ENCODE results near the gene COQ7.

The COQ7 gene

DNA sequence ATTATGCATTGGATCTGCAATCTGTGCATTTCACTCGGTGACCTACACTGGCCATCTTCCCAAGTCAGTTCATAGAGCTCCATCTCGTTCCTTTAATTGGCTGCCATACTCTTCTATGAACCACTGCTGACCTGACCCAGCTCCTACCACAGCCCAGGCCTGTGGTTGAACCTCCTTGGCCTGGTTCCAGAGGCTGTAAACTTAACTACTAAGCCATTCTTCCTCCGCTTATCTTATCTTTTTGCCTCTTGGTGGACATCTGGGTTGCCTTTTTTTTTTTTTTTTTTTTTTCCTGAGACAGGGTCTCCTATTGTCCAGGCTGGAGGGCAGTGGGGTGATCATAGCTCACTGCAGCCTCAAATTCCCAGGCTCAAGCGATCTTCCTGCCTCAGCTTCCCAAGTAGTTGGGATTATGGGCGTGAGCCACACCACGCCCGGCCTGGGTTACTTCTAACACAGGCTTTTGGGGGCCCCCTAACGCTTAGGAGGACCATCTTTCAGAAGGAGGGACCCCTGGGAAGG is 18.3 kb downstream of the COQ7 start:
- Histone ChIP-seq H3K9me2 (replicated peaks; ENCODE audit: insufficient read depth, low read length) (no peaks in the 10 kb centered on the region), H3K27ac (ENCODE audit: low read depth, low read length) (no peak overlapping the region), H3K36me3 (ENCODE audit: low read length) (0 out of 2 replicates have a peak, but pooled peaks cover 5% of the 10 kb centered on the region), H3K9me3 (ENCODE audit: insufficient read depth, low read length) (no peaks in the 10 kb centered on the region), H4K20me1 (ENCODE audit: low read depth, low read length) (no peaks in the 10 kb centered on the region), H3K9ac (ENCODE audit: low read length) (no peak overlapping the region), H3F3A (ENCODE audit: insufficient read depth) (no peaks in the 10 kb centered on the region), H2AFZ (ENCODE audit: low read depth, low read length, severe bottlenecking) (no peak overlapping the region), H3K4me2 (ENCODE audit: low read depth, low read length, poor library complexity, severe bottlenecking) (no peak overlapping the region), H3K4me3 (ENCODE audit: insufficient read depth, low read length, poor library complexity, severe bottlenecking) (no peak overlapping the region), H3K79me2 (ENCODE audit: insufficient read depth, low read length) (no peaks in the 10 kb centered on the region), H3K27me3 (ENCODE audit: low read length) (no peaks in the 10 kb centered on the region)
- TF ChIP-seq, protein P1, sequence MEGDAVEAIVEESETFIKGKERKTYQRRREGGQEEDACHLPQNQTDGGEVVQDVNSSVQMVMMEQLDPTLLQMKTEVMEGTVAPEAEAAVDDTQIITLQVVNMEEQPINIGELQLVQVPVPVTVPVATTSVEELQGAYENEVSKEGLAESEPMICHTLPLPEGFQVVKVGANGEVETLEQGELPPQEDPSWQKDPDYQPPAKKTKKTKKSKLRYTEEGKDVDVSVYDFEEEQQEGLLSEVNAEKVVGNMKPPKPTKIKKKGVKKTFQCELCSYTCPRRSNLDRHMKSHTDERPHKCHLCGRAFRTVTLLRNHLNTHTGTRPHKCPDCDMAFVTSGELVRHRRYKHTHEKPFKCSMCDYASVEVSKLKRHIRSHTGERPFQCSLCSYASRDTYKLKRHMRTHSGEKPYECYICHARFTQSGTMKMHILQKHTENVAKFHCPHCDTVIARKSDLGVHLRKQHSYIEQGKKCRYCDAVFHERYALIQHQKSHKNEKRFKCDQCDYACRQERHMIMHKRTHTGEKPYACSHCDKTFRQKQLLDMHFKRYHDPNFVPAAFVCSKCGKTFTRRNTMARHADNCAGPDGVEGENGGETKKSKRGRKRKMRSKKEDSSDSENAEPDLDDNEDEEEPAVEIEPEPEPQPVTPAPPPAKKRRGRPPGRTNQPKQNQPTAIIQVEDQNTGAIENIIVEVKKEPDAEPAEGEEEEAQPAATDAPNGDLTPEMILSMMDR (IDR thresholded peaks at IDR 0.05; ENCODE audit: insufficient read depth, low read length, poor library complexity, severe bottlenecking) = no peak
- no peak for TF ChIP-seq EZH2phosphoT487 (conservative IDR thresholded peaks at IDR 0.05; ENCODE audit: low read length)

DNA sequence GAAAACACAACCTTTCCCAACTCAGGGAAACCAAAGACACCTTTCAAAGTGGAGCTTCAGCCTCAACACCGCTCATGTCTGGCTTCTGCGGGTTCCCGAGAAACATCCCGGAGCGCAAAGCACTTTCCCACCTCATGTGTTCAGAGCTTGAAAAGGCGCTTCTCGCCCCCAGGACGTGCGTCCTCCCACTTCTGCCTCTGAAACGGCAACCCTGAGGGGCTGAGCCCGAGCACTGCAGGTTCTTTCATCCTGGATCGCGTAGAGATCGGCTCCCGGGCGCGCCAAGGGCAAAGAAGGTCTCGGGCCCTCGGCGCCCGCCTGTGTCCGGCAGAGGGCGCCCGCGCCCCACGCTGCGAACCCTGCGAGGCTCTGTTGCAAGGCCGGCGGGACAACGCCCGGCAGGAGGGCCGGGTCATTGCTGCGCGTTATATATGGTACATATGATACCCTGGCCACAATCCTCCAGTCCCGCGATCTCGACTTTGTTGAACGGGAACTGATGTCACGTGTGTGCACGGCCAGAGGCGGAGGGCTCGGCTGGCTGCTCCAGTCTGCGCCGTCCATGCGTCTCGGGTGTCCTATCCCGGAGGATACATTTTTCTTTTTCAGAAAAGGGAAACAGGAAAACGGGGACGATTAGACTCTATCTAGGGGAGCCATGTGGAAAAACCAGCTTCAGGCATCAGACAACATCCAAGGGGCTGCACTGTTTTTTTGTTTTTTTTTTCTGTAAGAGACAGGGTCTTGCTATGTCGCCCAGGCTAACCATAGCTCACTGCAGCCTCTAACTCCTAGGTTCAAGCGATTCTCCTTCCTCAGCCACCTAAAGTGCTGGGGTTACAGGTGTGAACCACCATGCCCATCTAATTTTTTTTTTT is 19.1 kb downstream of the COQ7 start:
- no peaks in the 10 kb centered on the region for H4K20me1 ChIP-seq (ENCODE audit: low read depth, low read length)
- no peaks in the 10 kb centered on the region for H3F3A ChIP-seq (ENCODE audit: insufficient read depth)
- H3K9me2 ChIP-seq (replicated peaks; ENCODE audit: insufficient read depth, low read length) = no peaks in the 10 kb centered on the region
- no peaks in the 10 kb centered on the region for H3K27me3 ChIP-seq (ENCODE audit: low read length)
- no peaks in the 10 kb centered on the region for H3K79me2 ChIP-seq (ENCODE audit: insufficient read depth, low read length)
- H3K27ac ChIP-seq (ENCODE audit: low read depth, low read length) = no peak overlapping the region
- H3K4me3 ChIP-seq (ENCODE audit: insufficient read depth, low read length, poor library complexity, severe bottlenecking) = peak overlapping the region; percentile 36
- no peaks in the 10 kb centered on the region for H3K9me3 ChIP-seq (ENCODE audit: insufficient read depth, low read length)
- TF ChIP-seq EZH2phosphoT487 (conservative IDR thresholded peaks at IDR 0.05; ENCODE audit: low read length) = no peak
- TF ChIP-seq, protein P1 (IDR thresholded peaks at IDR 0.05; ENCODE audit: insufficient read depth, low read length, poor library complexity, severe bottlenecking) = peak; percentile 90
- no peaks in the 10 kb centered on the region for H3K36me3 ChIP-seq (ENCODE audit: low read length)
- H2AFZ ChIP-seq (ENCODE audit: low read depth, low read length, severe bottlenecking) = peak overlapping the region; percentile 94
- peak overlapping the region; percentile 67 for H3K4me2 ChIP-seq (ENCODE audit: low read depth, low read length, poor library complexity, severe bottlenecking)
- peak overlapping the region; percentile 44; the same call in 1 of the 2 replicates for H3K9ac ChIP-seq (ENCODE audit: low read length)

DNA sequence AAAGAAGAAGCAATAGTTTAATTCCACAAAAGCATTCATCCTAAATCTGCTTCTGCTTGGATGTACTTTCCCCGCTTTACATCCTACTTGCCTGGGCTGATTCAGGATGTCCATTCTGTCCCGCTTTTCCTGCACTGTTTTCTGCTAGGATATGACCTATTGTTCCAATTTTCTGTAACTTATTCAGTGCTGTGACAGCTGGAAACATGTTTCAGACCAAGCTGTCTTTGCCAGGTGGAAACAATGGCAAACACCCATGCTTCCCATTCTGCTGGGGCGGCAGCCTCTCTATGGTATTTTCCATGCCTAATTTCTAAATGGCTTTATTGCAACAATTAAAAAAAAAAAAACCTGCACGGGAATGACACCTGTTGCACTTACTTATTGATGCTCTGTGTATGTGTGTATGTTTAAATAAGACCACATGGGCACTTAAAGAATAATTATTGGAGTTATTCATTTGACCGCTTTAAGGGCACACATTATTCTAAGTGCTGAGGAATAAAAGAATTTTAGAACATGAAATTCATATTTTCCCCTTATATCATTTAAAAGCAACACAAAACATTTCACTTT is 21.0 kb downstream of the COQ7 start:
- Histone ChIP-seq H3F3A (ENCODE audit: insufficient read depth) (no peaks in the 10 kb centered on the region), H3K4me3 (ENCODE audit: insufficient read depth, low read length, poor library complexity, severe bottlenecking) (no peak overlapping the region), H3K27me3 (ENCODE audit: low read length) (no peaks in the 10 kb centered on the region), H3K4me2 (ENCODE audit: low read depth, low read length, poor library complexity, severe bottlenecking) (no peak overlapping the region), H3K36me3 (ENCODE audit: low read length) (no peaks in the 10 kb centered on the region), H3K9ac (ENCODE audit: low read length) (no peak overlapping the region), H2AFZ (ENCODE audit: low read depth, low read length, severe bottlenecking) (no peak overlapping the region), H3K9me2 (replicated peaks; ENCODE audit: insufficient read depth, low read length) (no peaks in the 10 kb centered on the region), H3K79me2 (ENCODE audit: insufficient read depth, low read length) (no peaks in the 10 kb centered on the region), H3K9me3 (ENCODE audit: insufficient read depth, low read length) (no peaks in the 10 kb centered on the region), H3K27ac (ENCODE audit: low read depth, low read length) (no peak overlapping the region), H4K20me1 (ENCODE audit: low read depth, low read length) (no peaks in the 10 kb centered on the region)
- TF ChIP-seq, protein P1 (IDR thresholded peaks at IDR 0.05; ENCODE audit: insufficient read depth, low read length, poor library complexity, severe bottlenecking) = no peak
- no peak for TF ChIP-seq EZH2phosphoT487 (conservative IDR thresholded peaks at IDR 0.05; ENCODE audit: low read length)
